ENCODE results near the gene SPG7. TPM values are rescaled to one million over a fixed set of nuclear protein-coding genes. Genes with fewer than 3 reads are reported as not detected.

SPG7 gene
- total and polyA plus RNA-seq, 9 of the 15 experiments (the other 6 are each of a cell fraction or from before 2014, with no cell fraction given): 5.8 to 89.1 (median 49.4) TPM

DNA sequence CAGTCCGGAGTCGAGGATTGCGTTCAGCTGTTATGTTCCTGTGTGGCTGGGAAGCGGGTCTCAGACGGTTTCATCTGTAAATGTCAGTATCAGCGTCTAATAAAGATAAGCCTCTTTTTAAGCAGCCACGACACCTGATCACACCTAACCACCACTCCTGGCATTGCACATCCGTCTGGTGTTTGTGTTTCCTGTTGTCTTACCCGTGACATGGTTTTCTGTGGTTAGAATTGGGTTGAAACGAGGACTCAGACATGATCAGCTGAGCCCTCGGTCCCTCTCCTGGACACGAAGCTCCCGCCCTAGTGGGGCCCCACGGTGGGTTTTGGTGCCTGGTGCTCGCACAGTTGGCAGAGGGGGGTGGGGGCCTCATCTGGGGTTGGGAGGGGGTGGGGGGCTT lies 85.6 kb downstream of the SPG7 start (continued):
- TF ChIP-seq, protein P1, sequence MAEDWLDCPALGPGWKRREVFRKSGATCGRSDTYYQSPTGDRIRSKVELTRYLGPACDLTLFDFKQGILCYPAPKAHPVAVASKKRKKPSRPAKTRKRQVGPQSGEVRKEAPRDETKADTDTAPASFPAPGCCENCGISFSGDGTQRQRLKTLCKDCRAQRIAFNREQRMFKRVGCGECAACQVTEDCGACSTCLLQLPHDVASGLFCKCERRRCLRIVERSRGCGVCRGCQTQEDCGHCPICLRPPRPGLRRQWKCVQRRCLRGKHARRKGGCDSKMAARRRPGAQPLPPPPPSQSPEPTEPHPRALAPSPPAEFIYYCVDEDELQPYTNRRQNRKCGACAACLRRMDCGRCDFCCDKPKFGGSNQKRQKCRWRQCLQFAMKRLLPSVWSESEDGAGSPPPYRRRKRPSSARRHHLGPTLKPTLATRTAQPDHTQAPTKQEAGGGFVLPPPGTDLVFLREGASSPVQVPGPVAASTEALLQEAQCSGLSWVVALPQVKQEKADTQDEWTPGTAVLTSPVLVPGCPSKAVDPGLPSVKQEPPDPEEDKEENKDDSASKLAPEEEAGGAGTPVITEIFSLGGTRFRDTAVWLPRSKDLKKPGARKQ (CRISPR knock-in tag; IDR thresholded peaks at IDR 0.05): no peak
- TF ChIP-seq, protein P2, sequence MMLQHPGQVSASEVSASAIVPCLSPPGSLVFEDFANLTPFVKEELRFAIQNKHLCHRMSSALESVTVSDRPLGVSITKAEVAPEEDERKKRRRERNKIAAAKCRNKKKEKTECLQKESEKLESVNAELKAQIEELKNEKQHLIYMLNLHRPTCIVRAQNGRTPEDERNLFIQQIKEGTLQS (IDR thresholded peaks at IDR 0.05): no peak
- TF ChIP-seq, protein P2 (CRISPR knock-in tag; conservative IDR thresholded peaks at IDR 0.05): no peak
- TF ChIP-seq ZSCAN29 (IDR thresholded peaks at IDR 0.05) (no peak), ZC3H4 (CRISPR knock-in tag; IDR thresholded peaks at IDR 0.05; ENCODE audit: borderline replicate concordance) (no peak), ASH1L (IDR thresholded peaks at IDR 0.05; ENCODE audit: borderline replicate concordance, low read depth, partially characterized antibody) (no peak)

DNA sequence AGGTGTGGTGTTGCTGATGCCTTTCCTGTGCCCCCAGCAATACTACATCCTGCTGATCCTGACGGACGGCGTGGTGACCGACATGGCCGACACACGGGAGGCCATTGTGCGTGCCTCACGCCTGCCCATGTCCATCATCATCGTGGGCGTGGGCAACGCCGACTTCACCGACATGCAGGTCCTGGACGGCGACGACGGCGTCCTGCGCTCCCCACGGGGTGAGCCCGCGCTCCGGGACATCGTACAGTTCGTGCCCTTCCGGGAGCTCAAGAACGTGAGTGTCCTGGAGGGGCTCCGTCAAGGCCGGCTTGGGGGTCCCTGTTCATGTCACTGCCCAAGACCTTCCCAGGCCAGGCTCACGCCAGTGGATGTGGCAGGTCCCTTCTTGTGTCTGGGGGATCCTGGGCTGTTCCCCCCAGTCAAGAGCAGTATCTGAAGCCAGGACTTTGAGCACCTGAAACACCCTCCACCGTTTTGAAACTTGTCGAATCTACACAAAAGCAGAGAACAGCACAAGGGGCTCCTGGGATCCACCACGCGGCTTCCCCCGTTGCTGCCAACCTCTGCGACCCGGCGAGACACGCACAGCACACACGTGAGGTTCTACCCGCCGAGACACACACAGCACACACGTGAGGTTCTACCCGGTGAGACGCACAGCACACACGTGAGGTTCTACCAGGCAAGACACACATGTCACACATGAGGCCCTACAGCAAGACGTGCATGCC lies 87.3 kb downstream of the SPG7 start:
- Histone ChIP-seq H3K27ac (ENCODE audit: extremely low read depth, low read depth, low read length) (no peak overlapping the region; the same call in 2 of the 3 replicates), H2AFZ (ENCODE audit: low read depth, low read length) (no peak overlapping the region), H3K79me2 (ENCODE audit: control insufficient read depth, insufficient read depth, low read length) (no peaks in the 10 kb centered on the region), H3K36me3 (ENCODE audit: control insufficient read depth, insufficient read depth, low read length) (peaks cover 33% of the 10 kb centered on the region; the same call in 2 of the 3 replicates), H3K4me3 (no peak overlapping the region), H3K9me1 (ENCODE audit: control insufficient read depth, insufficient read depth, low read length) (no peaks in the 10 kb centered on the region), H3K9me3 (replicated peaks; ENCODE audit: control insufficient read depth, insufficient read depth, low read depth, low read length) (no peaks in the 10 kb centered on the region), H3K4me1 (replicated peaks in 1 of 2; ENCODE audit: control insufficient read depth in 2 of 2, insufficient read depth in 2 of 2, low read length in 2 of 2) (peaks cover 0 to 52% of the 10 kb centered on the region in 2 experiments; a peak in 2 of 5 replicates), H3K4me2 (ENCODE audit: insufficient read depth, low read length) (no peak overlapping the region), H3K27me3 (ENCODE audit: control insufficient read depth in 2 of 2, insufficient read depth in 2 of 2, low read length in 2 of 2) (no peaks in the 10 kb centered on the region), H4K20me1 (replicated peaks; ENCODE audit: control insufficient read depth, insufficient read depth, low read length) (no peaks in the 10 kb centered on the region), H3K9ac (ENCODE audit: insufficient read depth in 1 of 2, low read depth in 2 of 2, low read length in 2 of 2) (no peak overlapping the region)
- in situ Hi-C loops (cut with MboI): loop anchor here (10.0 kb wide), 1 partner anchor 269 kb away; no protein-coding TSS in a partner anchor
- POLR2A ChIA-PET: interaction anchor here (0.5 kb wide), 1 partner anchor 90 kb away, joined by 3 read pairs; no protein-coding TSS in a partner anchor
- no TSS peak for BruUV-seq (replicated peaks)
- no peak for ATAC-seq
- FAIRE-seq: no peak
- TF ChIP-seq, protein P3, sequence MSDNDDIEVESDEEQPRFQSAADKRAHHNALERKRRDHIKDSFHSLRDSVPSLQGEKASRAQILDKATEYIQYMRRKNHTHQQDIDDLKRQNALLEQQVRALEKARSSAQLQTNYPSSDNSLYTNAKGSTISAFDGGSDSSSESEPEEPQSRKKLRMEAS (CRISPR knock-in tag; IDR thresholded peaks at IDR 0.05): peak; percentile 25; the same call in 1 of the 2 replicates
- TF ChIP-seq POLR2G (IDR thresholded peaks at IDR 0.05; ENCODE audit: low read depth, low read length): peak; percentile 46
- TF ChIP-seq ETS2 (tag; IDR thresholded peaks at IDR 0.05; ENCODE audit: borderline replicate concordance, poor library complexity, severe bottlenecking): no peak
- WGBS (ENCODE audit: insufficient coverage, low coverage, missing lambda C conversion rate): 93% methylated on average over 42 of the region's 47 CpGs
- CTCF ChIA-PET (ENCODE audit: low intra/inter-chr PET ratio): no interaction called here
- intact Hi-C loops (cut with micrococcal nuclease): no loop called here
- no peak for DNase-seq (ENCODE audit: extremely low read depth in 1 of 4, low spot score in 3 of 4)
